Spleen (tissue), 7 donors: ENCODE data around the gene PAMR1.

Experiments used
- POLR2A ChIP-seq, 3 donors: fragments of 450-650 bp; IDR thresholded peaks; one replicate each; pipeline ENCODE4 v1.5.1; 2017; ENCODE audit warnings: antibody characterized with exemption in 3 of 3, mild to moderate bottlenecking in 1 of 3
- POLR2AphosphoS5 ChIP-seq, 3 donors: sonication (generic); formaldehyde crosslinking; IDR thresholded peaks; one replicate each; pipeline ENCODE4 v1.5.1; 2017; ENCODE audit warnings: antibody characterized with exemption in 3 of 3
- TF ChIP-seq, protein P1 (sequence below), 11 experiments: fragments of 200-600 bp in 7 of 11; fragments of 450-650 bp in 4 of 11; sonication (generic) in 4 of 11; IDR thresholded peaks in 8 of 11; conservative IDR thresholded peaks in 3 of 11; 1 replicate in 7 of 11; 2 replicates in 4 of 11; pipeline versions ENCODE4 v1.4.0 to v1.8.0; 2016 to 2021; ENCODE audit warnings: antibody characterized with exemption in 11 of 11, inconsistent platforms in 4 of 11, mild to moderate bottlenecking in 1 of 11
- donor health status: DM: no; HTN: no; CAD: no; lungs with moderate emphysema.
- donor health status: DM: no; HTN: no; CAD: no.
- donor health status: DM: no; HTN: no; CAD: no.

DNA sequence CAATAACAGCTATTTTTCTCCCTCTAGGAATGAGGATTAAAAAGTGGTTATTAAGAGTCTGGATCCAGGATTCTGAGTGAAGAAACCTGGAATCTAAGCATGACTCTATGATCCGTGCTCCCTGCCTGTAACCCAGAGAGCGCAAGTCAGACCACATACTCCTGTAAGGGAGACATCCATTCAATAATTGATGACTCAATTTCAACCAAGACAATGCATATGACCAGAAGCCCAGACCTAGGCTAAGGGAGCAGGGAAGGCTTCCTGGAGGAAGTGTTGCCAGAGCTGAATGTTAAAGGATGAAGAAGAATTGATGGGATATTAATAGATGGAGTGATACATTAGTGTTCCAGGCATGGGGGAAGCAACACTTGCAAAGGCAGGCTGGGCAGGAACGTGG is 13.8 kb upstream of the PAMR1 start:
- TF ChIP-seq, protein P1, sequence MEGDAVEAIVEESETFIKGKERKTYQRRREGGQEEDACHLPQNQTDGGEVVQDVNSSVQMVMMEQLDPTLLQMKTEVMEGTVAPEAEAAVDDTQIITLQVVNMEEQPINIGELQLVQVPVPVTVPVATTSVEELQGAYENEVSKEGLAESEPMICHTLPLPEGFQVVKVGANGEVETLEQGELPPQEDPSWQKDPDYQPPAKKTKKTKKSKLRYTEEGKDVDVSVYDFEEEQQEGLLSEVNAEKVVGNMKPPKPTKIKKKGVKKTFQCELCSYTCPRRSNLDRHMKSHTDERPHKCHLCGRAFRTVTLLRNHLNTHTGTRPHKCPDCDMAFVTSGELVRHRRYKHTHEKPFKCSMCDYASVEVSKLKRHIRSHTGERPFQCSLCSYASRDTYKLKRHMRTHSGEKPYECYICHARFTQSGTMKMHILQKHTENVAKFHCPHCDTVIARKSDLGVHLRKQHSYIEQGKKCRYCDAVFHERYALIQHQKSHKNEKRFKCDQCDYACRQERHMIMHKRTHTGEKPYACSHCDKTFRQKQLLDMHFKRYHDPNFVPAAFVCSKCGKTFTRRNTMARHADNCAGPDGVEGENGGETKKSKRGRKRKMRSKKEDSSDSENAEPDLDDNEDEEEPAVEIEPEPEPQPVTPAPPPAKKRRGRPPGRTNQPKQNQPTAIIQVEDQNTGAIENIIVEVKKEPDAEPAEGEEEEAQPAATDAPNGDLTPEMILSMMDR (IDR thresholded peaks at IDR 0.05 in 8 of 11, conservative IDR thresholded peaks at IDR 0.05 in 3 of 11): no peak
- no peak for TF ChIP-seq POLR2A (IDR thresholded peaks at IDR 0.05)
- no peak for TF ChIP-seq POLR2AphosphoS5 (IDR thresholded peaks at IDR 0.05)
